NCI-H526 (cell line): ENCODE data around the gene SNRPA.
A peak's percentile ranks its signal among the peaks of the same experiment; 100 is the strongest.
"Not testable (repeated sequence)": the region's sequence is repeated elsewhere in the genome, so short reads cannot be mapped to it uniquely, and the experiment has no call there.

ENCODE experiments used
- DNase-seq, 2 experiments: peaks; one replicate each; lab custom pipeline; 2025; lab: John Stamatoyannopoulos, UW

Gene SNRPA

DNA sequence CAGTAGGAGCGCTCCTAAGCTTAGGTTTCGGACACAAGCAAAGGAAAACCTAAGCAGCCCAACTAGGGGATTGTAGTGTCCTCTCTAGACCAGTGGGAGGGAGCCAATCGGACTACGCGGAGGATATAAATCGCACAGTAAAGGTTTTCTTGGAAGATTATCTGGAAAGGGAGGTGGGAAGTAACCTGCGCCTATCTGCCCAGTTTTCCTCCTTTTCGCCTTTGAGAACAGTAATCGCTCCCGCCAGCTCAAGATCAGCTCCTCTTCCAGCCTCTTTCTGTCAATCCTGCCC, 26.6 kb downstream of the SNRPA start:
- DNase-seq: no peak

GRCh38 chr19:40777937-40778705, 27.1 kb downstream of the SNRPA start, which contains the start of gene RAB4B:
TSS of gene RAB4B (plus strand) at chr19:40778247. CDS start at chr19:40778376, 129 bp downstream.
- DNase-seq: peak; percentile 100

GRCh38 chr19:40778706-40779284, 27.8 kb downstream of the SNRPA start:
- DNase-seq: no peak

GRCh38 chr19:40780582-40780981, 29.6 kb downstream of the SNRPA start:
- no peak for DNase-seq

DNA sequence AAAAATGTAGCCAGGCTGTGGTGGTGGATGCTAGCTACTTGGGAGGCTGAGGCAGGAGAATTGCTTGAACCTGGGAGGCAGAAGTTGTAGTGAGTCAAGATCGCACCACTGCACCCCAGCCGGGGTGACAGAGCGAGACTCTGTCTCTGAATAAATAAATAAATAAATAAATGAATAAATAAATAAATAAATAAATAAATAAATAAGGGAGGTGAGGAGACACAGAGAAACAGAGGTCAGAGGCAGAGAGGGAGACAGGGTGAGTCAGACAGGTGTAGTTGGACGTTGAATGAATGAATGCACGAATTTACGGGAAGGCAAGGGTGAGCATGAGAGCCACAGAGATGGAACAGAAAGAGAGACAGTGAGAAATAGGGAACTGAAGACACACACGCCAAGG, 30.1 kb downstream of the SNRPA start:
- DNase-seq: no peak

- DNase-seq: no peak
These were observed 32.7 kb downstream of the SNRPA start for GRCh38 chr19:40783711-40784110.

DNA sequence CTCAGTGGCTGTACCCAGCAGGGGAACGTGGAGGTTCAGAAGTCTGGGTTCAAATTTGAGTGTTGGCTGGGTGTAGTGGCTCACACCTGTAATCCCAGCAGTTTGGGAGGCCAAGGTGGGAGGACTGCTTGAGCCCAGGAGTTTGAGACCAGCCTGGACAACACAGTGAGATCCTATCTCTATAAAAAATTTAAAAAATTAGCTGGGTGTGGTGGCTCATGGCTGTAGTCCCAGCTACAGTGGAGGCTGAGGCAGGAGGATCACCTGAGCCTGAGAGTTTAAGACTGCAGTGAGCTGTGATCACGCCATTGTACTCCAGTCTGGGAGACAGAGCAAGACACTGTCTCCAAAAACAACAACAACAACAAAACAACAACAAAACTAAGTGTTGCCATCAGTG, 33.1 kb downstream of the SNRPA start:
- not testable (repeated sequence) for DNase-seq

- no peak for DNase-seq
These were observed 34.5 kb downstream of the SNRPA start for GRCh38 chr19:40785526-40785925.

GRCh38 chr19:40786060-40787037, 35.3 kb downstream of the SNRPA start:
- DNase-seq: no peak

DNA sequence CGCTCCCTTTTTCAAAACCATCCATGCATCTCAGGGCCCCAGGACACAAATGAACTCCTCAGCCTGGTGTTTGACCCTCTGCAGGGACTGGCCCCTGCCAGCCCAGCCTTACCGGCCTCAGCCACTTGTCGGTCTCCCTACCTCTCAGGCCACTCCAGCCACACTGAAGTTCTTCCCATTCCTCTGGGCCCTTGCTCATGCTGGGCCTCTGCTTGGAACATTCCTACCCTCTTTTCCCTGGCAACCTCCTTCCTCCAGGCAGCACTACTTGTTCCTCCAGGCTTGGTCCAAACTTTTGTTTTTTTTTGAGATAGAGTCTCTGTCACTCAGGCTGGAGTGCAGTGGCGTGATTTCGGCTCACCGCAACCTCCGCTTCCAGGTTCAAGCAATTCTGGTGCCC, 40.3 kb downstream of the SNRPA start:
- DNase-seq: no peak

DNA sequence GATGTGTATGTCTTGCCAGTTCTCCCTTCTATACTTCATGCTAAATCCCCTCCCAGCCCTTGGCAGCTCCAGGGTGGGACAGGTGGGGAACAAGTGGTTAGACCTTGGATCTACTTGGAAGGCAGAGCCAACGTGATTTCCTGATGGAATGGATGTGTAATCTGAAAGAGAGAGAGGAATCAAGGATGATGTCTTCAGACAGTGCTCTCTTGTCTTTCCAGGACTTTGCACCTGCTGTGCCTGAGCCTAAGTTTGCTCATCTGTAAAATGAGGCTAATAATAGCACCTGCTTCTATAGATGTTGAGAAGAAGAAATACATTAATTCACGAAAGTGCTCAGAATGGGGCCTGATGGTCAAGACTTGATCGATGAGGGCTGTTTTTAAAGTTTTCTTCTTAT, 41.0 kb downstream of the SNRPA start:
- no peak for DNase-seq

- no peak for DNase-seq
These were observed 46.4 kb downstream of the SNRPA start for GRCh38 chr19:40797166-40797962.

DNA sequence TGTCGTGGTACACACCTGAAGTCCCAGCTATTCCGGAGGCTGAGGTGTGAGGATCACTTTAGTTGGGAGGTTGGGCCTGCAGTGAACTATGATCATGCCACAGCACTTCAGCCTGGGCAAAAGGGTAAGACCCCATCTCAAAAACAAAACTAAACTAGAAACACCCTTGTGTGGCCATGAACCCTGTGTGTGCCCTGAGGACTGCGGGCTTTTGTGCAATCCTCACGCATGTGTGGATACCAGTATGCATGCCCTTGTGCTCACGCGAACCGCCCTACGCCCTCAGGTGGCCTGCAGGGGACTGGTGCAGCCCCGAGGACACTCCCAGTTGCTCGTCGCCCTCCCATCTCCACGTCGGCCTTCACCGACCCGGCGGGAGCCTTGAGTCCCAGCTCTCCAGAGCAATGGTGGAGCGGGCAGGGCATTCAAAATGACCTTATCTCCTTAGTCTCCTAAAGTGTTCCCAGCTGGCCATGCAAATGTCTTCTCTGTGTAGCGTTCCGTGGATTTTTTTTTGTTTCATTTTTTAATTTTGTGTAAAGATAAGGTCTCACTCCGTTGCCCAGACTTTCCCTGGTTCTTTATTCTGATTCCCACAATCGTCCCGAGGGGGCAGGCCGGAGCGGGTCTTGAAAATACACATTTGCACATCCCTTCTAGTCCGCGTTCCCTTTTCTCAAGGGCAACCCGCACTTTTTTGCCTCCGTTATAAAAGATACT, 47.1 kb downstream of the SNRPA start:
- DNase-seq: peak; percentile 81 to 94

DNA sequence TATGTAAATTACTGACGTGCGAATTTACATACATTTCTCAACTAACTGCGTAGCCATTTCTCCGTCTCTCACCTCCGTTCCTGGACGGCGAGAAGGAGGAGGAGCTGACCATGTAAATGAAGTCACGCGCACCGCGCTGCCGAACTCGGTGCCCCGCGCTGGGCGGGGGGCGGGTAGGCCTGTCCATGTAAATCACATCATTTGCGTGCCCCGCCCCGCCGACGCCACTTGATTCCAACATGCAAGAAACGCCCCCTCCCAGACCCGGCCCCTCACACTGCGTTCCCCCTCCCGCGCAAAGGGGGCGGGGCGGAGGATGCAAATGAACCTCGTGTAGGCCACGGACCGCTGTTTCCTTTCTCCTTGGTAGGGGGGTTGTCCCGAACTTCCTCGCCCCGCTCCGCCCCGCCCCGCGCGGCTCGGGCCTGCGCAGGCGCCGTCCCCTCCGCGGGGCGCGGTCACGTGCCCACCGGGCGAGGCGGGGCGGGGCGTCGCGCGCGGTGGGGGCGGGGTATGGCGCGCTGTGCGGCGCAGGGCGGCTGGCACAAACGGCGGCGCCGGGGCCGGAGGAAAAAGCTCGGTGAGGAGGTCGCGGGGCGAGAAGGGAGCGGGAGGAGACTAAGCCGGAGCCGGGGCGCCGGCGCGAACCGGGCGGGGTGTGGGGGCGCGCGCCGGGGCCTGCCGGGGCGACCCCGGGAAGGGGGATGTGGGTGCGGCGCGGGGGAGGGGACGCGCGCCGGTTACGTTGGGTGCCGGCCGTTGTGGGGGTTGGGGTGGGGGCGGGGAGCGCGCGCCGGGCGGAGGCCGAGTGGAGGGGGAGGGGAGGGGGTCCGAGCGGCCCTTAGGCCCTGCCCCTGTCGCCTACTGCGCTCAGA, 47.9 kb downstream of the SNRPA start, which contains the start of gene EGLN2:
TSS of gene EGLN2 (plus strand) at position 509 of the 875 bp plus-strand sequence. CDS start 1,382 bp downstream, outside the sequence.
- DNase-seq: peak; percentile 99 to 100

GRCh38 chr19:40799558-40800338, 48.7 kb downstream of the SNRPA start:
- DNase-seq: peak in 1 of 2 experiments; percentile 65

- DNase-seq: no peak
These were observed 49.5 kb downstream of the SNRPA start for GRCh38 chr19:40800339-40800996.

- DNase-seq: no peak
These were observed 50.0 kb downstream of the SNRPA start for GRCh38 chr19:40800997-40801377.

GRCh38 chr19:40801426-40802299, 50.7 kb downstream of the SNRPA start:
- no peak for DNase-seq
